Calu3 (cell line): Measurements from ENCODE around the gene LRRC49. TPM values are rescaled to one million over a fixed set of nuclear protein-coding genes. Genes with fewer than 3 reads are reported as not detected.

Experiments used
- BruUV-seq: library from RNA; stranded (reverse); fragments of 400-500 nt; replicated peaks from 2 replicates; lab custom pipeline; 2021; lab: Mats Ljungman, UMichigan
- CTCF ChIA-PET: fragments of 300-600 bp; sonication (Branson Sonifier 250); formaldehyde crosslinking; loops from one replicate; lab custom pipeline; 2022; ENCODE audit warnings: antibody characterized with exemption; lab: Charles Lee
- DNase-seq: peaks from one replicate; pipeline ENCODE4 v3.0.0; 2022
- H3K27ac Mint-ChIP-seq: one replicate; pipeline ENCODE4 v1.8.0; 2022; ENCODE audit warnings: mixed read lengths; ENCODE audit not compliant: unreplicated experiment
- H3K27me3 Mint-ChIP-seq: one replicate; pipeline ENCODE4 v1.8.0; 2022; ENCODE audit warnings: mixed read lengths; ENCODE audit not compliant: unreplicated experiment
- H3K36me3 Mint-ChIP-seq: one replicate; pipeline ENCODE4 v1.8.0; 2022; ENCODE audit warnings: mild to moderate bottlenecking, moderate library complexity, mixed read lengths; ENCODE audit not compliant: insufficient read depth, unreplicated experiment
- H3K4me1 Mint-ChIP-seq: one replicate; pipeline ENCODE4 v1.8.0; 2022; ENCODE audit warnings: mild to moderate bottlenecking, low read depth, mixed read lengths; ENCODE audit not compliant: unreplicated experiment
- H3K4me3 Mint-ChIP-seq: one replicate; pipeline ENCODE4 v1.8.0; 2022; ENCODE audit warnings: mild to moderate bottlenecking, low read depth, moderate library complexity, mixed read lengths; ENCODE audit not compliant: unreplicated experiment
- H3K9me3 Mint-ChIP-seq: one replicate; pipeline ENCODE4 v1.8.0; 2022; ENCODE audit warnings: low read depth, mixed read lengths; ENCODE audit not compliant: unreplicated experiment
- intact Hi-C: fragments of 100-400 bp; cut with micrococcal nuclease; formaldehyde crosslinking; loops from one replicate; pipeline ENCODE4 v1.10.0; 2022; ENCODE audit not compliant: unreplicated experiment
- total RNA-seq: library from RNA; stranded (reverse); gene quantifications from 2 replicates; pipeline ENCODE4 v1.2.3, GENCODE V29; 2022
- TF ChIP-seq, protein P1 (sequence below): fragments of 200-600 bp; IDR thresholded peaks from one replicate; pipeline ENCODE4 v1.8.0; 2022; ENCODE audit warnings: antibody characterized with exemption; ENCODE audit not compliant: unreplicated experiment

LRRC49 gene
- total RNA-seq, 1 experiment from 2014 or later: 6.3 TPM

DNA sequence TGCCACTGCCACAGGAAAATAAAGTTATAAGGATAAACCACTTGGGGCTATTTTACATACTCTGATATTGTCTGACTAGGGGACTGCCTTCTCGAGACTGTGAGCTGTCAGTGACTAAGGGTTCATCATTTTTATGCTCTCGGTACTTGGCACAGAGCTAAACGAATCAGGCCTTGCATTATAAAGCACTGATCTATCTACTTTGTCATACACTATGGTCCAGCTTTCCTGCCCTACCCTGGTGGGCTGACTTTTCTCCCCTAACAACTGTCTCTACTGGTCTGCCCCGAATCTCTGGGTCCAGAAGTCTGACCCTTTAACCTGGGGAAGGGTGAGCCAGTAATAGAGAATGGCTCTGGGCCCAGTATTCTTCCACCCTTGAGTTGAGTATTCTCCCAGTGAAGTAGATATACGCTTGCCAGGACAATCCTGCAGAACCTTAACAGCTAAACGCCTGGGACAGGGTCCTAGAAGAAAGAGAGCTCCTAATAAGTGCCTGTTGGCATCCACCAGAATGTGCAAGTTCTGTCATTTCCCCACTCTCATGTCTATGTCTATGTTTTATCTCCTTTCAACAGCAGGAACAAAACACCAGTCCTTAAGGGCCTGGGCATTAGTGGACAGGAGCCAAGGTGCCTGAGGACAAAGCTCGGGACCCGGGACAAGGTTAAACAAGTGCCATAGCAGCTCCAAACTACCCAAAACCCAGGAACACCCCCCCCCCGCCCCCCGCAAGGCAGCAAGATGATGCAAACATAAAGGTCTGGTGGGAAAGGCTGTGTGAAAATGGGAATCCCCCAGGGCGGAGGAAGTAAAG, 39.9 kb upstream of the LRRC49 start:
- Mint-ChIP-seq H3K4me1 (peaks cover 54% of the 10 kb centered on the region), H3K9me3 (no peaks in the 10 kb centered on the region), H3K27ac (peak overlapping the region; percentile 65), H3K27me3 (no peaks in the 10 kb centered on the region), H3K4me3 (peak overlapping the region; percentile 91), H3K36me3 (peaks cover 37% of the 10 kb centered on the region)
- CTCF ChIA-PET: interaction anchor here (0.6 to 1.9 kb wide), 5 partner anchors 10 to 91 kb away, joined by 3 to 5 read pairs (median 3); no protein-coding TSS in a partner anchor
- TF ChIP-seq, protein P1, sequence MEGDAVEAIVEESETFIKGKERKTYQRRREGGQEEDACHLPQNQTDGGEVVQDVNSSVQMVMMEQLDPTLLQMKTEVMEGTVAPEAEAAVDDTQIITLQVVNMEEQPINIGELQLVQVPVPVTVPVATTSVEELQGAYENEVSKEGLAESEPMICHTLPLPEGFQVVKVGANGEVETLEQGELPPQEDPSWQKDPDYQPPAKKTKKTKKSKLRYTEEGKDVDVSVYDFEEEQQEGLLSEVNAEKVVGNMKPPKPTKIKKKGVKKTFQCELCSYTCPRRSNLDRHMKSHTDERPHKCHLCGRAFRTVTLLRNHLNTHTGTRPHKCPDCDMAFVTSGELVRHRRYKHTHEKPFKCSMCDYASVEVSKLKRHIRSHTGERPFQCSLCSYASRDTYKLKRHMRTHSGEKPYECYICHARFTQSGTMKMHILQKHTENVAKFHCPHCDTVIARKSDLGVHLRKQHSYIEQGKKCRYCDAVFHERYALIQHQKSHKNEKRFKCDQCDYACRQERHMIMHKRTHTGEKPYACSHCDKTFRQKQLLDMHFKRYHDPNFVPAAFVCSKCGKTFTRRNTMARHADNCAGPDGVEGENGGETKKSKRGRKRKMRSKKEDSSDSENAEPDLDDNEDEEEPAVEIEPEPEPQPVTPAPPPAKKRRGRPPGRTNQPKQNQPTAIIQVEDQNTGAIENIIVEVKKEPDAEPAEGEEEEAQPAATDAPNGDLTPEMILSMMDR: no peak
- BruUV-seq: TSS peak; percentile 42
- intact Hi-C loops: no loop called here
- no peak for DNase-seq

DNA sequence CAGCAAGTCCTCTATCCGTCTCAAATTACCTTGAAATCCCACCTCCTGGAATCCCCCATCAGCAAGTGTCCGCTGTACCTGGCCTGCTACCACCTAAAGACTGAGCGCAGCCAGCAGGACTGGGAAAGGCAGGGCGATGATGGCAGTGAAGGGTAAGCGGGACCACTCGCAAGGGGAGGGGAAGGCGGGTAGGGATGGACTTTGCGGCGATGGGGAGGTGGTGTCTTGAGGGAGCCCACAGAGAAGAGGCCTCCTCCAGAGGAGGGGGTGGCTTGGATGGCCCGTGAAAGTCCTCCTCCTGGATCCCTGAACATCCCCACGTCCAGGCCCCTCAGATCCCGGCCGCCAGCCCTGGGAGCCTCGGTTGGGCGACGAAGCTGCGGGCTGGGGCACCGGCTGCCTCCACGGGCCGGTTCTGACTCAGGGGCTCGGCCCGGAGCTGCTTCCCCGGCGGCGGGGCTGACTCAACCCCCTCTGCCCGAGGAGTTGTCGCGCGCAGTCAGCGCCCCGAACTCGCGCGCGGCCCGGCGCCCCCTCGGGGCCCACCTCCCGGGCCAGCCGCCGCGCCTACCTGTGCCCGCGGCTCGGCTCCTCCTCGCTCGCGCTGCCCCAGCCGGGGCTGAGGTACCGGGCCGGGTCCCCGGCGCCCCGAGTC, 39.2 kb upstream of the LRRC49 start:
- H3K27ac Mint-ChIP-seq: peak overlapping the region; percentile 65
- peaks cover 37% of the 10 kb centered on the region for H3K36me3 Mint-ChIP-seq

DNA sequence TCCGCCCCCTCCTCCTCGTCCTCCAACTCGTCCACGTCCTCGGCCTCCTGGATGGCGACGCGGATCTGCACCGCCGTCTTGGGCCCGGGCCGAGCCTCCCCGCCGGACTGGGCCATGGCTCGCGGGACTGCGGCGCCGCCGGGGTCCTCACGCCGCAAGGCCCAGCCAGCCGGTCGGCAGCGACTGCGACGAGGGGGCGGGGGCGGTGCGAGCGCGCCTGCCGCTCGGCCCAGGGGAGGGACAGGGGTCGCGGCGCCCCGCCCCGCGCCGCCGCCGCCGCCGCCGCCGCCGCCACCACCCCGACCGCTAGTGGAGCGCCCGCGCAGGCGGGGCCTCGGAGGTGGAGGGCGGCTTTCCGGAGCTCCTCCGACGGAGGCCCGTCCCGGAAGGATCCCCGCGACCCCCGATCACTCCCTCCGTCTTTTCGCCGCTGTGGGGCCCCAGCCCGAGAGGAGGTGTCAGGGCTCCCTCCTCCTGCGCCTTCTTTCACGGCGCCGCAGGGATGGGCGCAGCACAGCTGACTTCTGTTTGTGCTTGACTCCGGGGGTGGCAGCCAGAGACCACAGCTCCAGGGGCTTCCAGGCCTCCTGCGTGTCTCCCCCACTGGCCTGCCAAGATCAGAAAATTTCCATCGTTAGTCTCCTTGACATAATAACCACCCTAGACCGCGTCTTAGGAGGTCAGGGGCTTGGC, 38.5 kb upstream of the LRRC49 start, which contains the start of gene LARP6:
LARP6 (minus strand) TSS at position 185 of the 693 bp plus-strand sequence; CDS start at position 116, 69 bp downstream.
- TF ChIP-seq, protein P1: no peak
- intact Hi-C loops: no loop called here
- Mint-ChIP-seq H3K4me1 (peaks cover 53% of the 10 kb centered on the region), H3K36me3 (peaks cover 37% of the 10 kb centered on the region), H3K27ac (peak within 1 kb of the TSS; percentile 89), H3K27me3 (no peaks in the 10 kb centered on the region), H3K4me3 (peak within 1 kb of the TSS; percentile 91), H3K9me3 (peaks cover 2% of the 10 kb centered on the region)
- DNase-seq: peak; percentile 79
- BruUV-seq: no TSS peak
- CTCF ChIA-PET: interaction anchor here (0.8 to 1.9 kb wide), 2 partner anchors 9 to 15 kb away, joined by 3 to 5 read pairs; no protein-coding TSS in a partner anchor

More for the DNA sequence above, 39.2 kb upstream of the LRRC49 start:
- H3K9me3 Mint-ChIP-seq: no peaks in the 10 kb centered on the region
- no peaks in the 10 kb centered on the region for H3K27me3 Mint-ChIP-seq
- H3K4me3 Mint-ChIP-seq: peak overlapping the region; percentile 91
- DNase-seq: no peak
- BruUV-seq: no TSS peak
- peaks cover 54% of the 10 kb centered on the region for H3K4me1 Mint-ChIP-seq
- intact Hi-C loops: no loop called here
- CTCF ChIA-PET: interaction anchor here (0.6 to 1.9 kb wide), 3 partner anchors 10 to 49 kb away, joined by 3 to 5 read pairs (median 3); no protein-coding TSS in a partner anchor
- TF ChIP-seq, protein P1: no peak

DNA sequence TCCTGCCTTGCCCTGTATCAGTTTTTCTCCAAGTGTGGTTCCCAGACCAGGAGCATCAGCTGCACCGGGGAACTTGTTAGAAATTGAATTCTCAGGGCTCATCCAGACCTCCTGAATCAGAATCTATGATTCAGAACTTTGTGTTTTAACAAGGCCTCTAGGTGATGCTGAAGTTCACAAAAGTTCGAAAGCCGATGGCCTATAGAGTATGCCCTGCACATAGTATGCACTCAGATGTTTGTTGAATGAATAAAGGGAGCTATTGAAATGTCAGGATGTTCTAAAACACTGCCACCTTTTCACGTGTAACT, 38.0 kb upstream of the LRRC49 start:
- TF ChIP-seq, protein P1: no peak
- no peaks in the 10 kb centered on the region for H3K27me3 Mint-ChIP-seq
- peak overlapping the region; percentile 89 for H3K27ac Mint-ChIP-seq
- DNase-seq: no peak
- CTCF ChIA-PET: interaction anchor here (0.6 to 0.8 kb wide), 2 partner anchors 14 to 20 kb away, joined by 3 read pairs; no protein-coding TSS in a partner anchor
- peaks cover 48% of the 10 kb centered on the region for H3K4me1 Mint-ChIP-seq
- BruUV-seq: TSS peak; percentile 40
- H3K36me3 Mint-ChIP-seq: peaks cover 33% of the 10 kb centered on the region
- intact Hi-C loops: no loop called here
- H3K4me3 Mint-ChIP-seq: peak overlapping the region; percentile 91
- H3K9me3 Mint-ChIP-seq: peaks cover 4% of the 10 kb centered on the region
